SK-N-MC (cell line): ENCODE results near the gene SLC16A6.

Source experiments
- DNase-seq: peaks from one replicate; pipeline ENCODE4 v3.0.0-alpha.2; 2011; ENCODE audit warnings: low read depth, low spot score
- H3K27ac ChIP-seq: fragments of 200-600 bp; sonication (generic); 2 replicates; pipeline ENCODE4 v1.5.1; 2016; ENCODE audit warnings: mixed run types
- H3K36me3 ChIP-seq: fragments of 200-600 bp; sonication (generic); 2 replicates; pipeline ENCODE4 v1.6.1; 2017; ENCODE audit warnings: antibody characterized with exemption, low read length, mixed read lengths; ENCODE audit not compliant: insufficient read depth
- H3K4me3 ChIP-seq: fragments of 200-600 bp; sonication (generic); 2 replicates; pipeline ENCODE4 v1.5.1; 2016
- H3K9ac ChIP-seq: fragments of 200-600 bp; sonication (generic); 2 replicates; pipeline ENCODE4 v1.8.0; 2017; ENCODE audit warnings: mixed run types, mixed read lengths; ENCODE audit not compliant: insufficient read length
- H3K9me3 ChIP-seq: fragments of 200-600 bp; sonication (generic); 2 replicates; pipeline ENCODE4 v1.6.1; 2017; ENCODE audit warnings: low read depth, mild to moderate bottlenecking, antibody characterized with exemption, low read length, moderate library complexity, mixed read lengths
- EZH2 ChIP-seq: fragments of 200-600 bp; sonication (generic); IDR thresholded peaks from one replicate; pipeline ENCODE4 v1.6.1; 2017; ENCODE audit warnings: antibody characterized with exemption
- FOXP2 ChIP-seq: optimal IDR thresholded peaks from 2 replicates; pipeline ENCODE3; 2011; ENCODE audit warnings: mild to moderate bottlenecking, moderate library complexity; ENCODE audit not compliant: insufficient read depth; ENCODE audit errors: extremely low read length, control extremely low read depth
- POLR2AphosphoS5 ChIP-seq: IDR thresholded peaks from 2 replicates; pipeline ENCODE4 v1.6.1; 2012; ENCODE audit warnings: mild to moderate bottlenecking, low read depth, low read length, borderline replicate concordance

Gene SLC16A6

DNA sequence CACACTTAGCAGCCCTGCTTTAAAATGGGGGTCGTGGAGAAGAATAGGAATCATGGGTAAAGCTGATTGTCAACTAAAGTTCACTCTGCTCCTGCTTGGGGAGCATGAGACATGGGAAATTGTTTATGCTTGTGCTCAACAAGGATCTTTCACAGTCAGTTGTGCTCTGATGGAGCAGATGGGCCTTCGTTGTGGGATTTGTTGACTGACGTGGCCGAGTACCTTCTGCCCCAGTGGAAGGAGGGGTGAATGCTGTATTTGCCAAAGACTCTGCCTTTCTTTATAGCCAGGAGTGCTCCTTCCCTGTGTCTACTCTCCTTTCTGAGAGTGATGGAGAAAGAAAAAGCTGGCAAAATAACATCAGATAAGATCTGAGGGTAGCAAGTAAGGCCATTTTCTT, 11.7 kb upstream of the SLC16A6 start:
- TF ChIP-seq EZH2 (no peak), POLR2AphosphoS5 (no peak), FOXP2 (no peak)
- no peaks in the 10 kb centered on the region for H3K9me3 ChIP-seq
- DNase-seq, result no peak
- no peak overlapping the region for H3K9ac ChIP-seq
- no peaks in the 10 kb centered on the region for H3K36me3 ChIP-seq
- no peak overlapping the region for H3K4me3 ChIP-seq
- H3K27ac ChIP-seq, result no peak overlapping the region

DNA sequence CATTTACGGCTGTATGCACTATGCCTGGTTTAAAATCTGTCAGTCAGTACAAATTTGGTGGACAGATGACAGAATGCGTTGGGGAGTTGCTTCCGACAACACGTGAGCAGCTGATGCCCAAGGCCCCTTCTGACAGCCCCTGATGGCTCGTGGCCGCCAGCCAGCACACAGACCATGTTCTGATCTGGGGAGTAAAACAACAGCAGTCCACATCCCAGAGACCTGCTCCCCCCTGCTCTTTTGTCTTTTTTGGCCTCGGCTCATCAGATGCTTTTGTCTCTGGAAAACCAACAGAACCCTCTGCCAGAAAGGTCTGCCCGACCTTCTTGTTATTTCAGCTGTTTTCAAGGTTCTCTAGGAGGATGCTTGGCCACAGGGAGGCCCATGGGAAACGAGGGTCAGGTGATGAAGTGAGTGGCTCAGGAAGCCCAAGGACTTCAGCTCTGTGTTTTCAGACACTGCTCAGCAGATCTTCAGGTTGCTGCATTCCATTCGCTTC, 11.2 kb upstream of the SLC16A6 start:
- no peaks in the 10 kb centered on the region for H3K36me3 ChIP-seq
- H3K4me3 ChIP-seq, result no peak overlapping the region
- no peaks in the 10 kb centered on the region for H3K9me3 ChIP-seq
- H3K9ac ChIP-seq, result no peak overlapping the region
- H3K27ac ChIP-seq, result no peak overlapping the region
- DNase-seq, result no peak
- no peak for TF ChIP-seq POLR2AphosphoS5
- no peak for TF ChIP-seq FOXP2
- TF ChIP-seq EZH2, result no peak

GRCh38 chr17:68301438-68301959, 10.6 kb upstream of the SLC16A6 start:
- Histone ChIP-seq H3K36me3 (no peaks in the 10 kb centered on the region), H3K9me3 (no peaks in the 10 kb centered on the region), H3K9ac (no peak overlapping the region), H3K27ac (no peak overlapping the region), H3K4me3 (no peak overlapping the region)
- no peak for TF ChIP-seq POLR2AphosphoS5
- no peak for TF ChIP-seq EZH2
- no peak for TF ChIP-seq FOXP2
- no peak for DNase-seq

DNA sequence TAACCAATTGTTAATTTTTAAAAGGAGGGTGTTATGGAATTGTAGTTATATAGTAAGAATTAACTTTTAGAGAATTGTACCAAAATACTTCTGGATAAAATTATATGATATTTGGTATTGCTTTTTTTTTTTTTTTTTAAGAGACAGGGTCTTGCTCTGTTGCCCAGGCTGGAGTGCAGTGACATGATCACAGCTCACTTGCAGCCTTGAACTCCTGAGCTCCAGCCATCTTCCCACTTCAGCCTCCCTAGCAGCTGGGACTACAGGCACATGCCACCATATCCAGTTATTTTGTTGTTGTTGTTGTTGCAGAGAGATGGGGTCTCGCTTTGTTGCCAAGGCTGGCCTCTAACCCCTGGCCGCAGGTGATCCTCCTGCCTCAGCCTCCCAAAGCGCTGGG, 8.9 kb upstream of the SLC16A6 start:
- no peak for TF ChIP-seq EZH2
- TF ChIP-seq POLR2AphosphoS5, result no peak
- TF ChIP-seq FOXP2, result no peak
- H3K27ac ChIP-seq, result no peak overlapping the region
- DNase-seq, result no peak
- no peaks in the 10 kb centered on the region for H3K9me3 ChIP-seq
- no peak overlapping the region for H3K9ac ChIP-seq
- H3K36me3 ChIP-seq, result no peaks in the 10 kb centered on the region
- no peak overlapping the region for H3K4me3 ChIP-seq

GRCh38 chr17:68298601-68299000, 7.7 kb upstream of the SLC16A6 start:
- H3K4me3 ChIP-seq, result no peak overlapping the region
- H3K36me3 ChIP-seq, result no peaks in the 10 kb centered on the region
- TF ChIP-seq POLR2AphosphoS5 (no peak), FOXP2 (no peak), EZH2 (no peak)
- DNase-seq, result no peak
- no peak overlapping the region for H3K9ac ChIP-seq
- H3K9me3 ChIP-seq, result no peaks in the 10 kb centered on the region
- no peak overlapping the region for H3K27ac ChIP-seq

DNA sequence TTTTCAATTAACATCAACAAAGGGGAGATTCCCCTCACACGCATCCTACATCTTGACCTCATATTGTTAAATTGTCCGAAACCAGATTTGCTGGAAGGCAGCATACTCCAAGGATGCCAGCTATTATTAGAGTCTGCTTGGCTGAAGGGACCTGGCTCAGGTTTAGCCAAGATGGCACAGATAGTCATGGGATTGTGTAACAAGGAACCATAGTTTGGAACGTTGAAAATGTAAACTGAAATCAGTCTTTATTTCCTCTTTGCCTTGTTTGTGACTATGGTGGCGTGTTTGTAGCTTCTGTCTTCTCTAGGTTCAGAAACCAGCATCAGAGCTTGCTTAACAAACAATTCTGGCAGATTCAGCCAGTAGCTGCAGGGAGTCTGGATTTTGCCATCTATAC, 6.3 kb upstream of the SLC16A6 start:
- Histone ChIP-seq H3K4me3 (no peak overlapping the region), H3K9me3 (no peaks in the 10 kb centered on the region), H3K9ac (no peak overlapping the region), H3K36me3 (no peaks in the 10 kb centered on the region), H3K27ac (no peak overlapping the region)
- DNase-seq, result no peak
- no peak for TF ChIP-seq EZH2
- no peak for TF ChIP-seq POLR2AphosphoS5
- no peak for TF ChIP-seq FOXP2

DNA sequence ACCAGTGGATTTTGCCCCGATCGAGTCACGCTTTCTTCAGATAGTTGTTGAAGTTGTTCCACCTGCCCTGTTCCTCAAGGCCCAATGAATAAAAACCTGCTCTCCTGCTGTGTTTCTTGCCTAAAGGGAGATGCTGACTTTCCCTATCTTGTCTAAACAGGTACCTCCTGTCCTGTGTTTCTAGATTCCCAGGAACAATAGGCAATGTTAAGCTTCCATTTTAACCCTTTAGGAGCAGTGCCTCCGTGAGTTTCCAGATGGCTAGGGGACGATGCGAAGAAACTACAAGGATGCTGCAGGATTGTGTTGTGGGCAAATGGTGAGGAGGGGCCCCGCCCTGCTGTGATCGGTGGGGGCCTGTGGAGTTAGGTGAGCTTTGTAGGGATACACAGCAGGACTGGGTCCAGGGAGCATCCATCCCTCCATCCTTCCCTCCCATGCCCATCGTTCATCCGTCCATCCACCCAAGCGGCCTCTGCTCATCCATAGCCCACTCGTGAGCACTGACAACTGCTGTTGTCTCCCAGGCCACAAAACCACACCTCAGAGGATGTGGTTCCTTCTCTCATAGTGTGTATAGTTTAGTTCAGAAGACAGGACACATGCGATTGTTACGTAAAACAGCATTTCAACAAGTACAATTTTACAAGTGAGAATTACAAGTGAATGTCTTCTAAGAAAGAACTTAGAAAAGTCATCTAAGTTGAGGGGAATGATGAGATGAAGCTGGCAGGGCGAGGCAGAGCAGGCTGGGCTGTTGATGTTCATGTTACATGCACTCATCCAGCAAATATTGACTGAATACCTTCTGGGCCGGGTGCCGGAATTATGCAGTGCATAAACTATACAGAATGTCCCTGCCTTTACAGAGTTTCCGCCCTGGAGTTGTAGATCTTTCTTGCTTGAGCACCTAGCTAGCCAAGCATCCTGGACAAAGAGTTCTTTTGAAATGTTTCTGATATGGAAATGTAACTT, 5.6 kb upstream of the SLC16A6 start:
- no peak for DNase-seq

GRCh38 chr17:68295086-68295485, 4.2 kb upstream of the SLC16A6 start:
- no peak overlapping the region for H3K27ac ChIP-seq
- H3K9me3 ChIP-seq, result no peaks in the 10 kb centered on the region
- H3K9ac ChIP-seq, result no peak overlapping the region
- no peak for DNase-seq
- H3K4me3 ChIP-seq, result no peak overlapping the region
- no peaks in the 10 kb centered on the region for H3K36me3 ChIP-seq
- TF ChIP-seq POLR2AphosphoS5 (no peak), EZH2 (no peak), FOXP2 (no peak)

More for the DNA sequence above, 5.6 kb upstream of the SLC16A6 start:
- no peak overlapping the region for H3K27ac ChIP-seq
- no peak overlapping the region for H3K9ac ChIP-seq
- H3K4me3 ChIP-seq, result no peak overlapping the region
- TF ChIP-seq EZH2 (no peak), FOXP2 (no peak), POLR2AphosphoS5 (no peak)
- no peaks in the 10 kb centered on the region for H3K36me3 ChIP-seq
- no peaks in the 10 kb centered on the region for H3K9me3 ChIP-seq
